Germinal center (tissue), 1 donor: ENCODE data around the gene LYPD4.
"Not testable (repeated sequence)": the region's sequence is repeated elsewhere in the genome, so short reads cannot be mapped to it uniquely, and the experiment has no call there.

ENCODE experiments used
- DNase-seq: peaks from one replicate; pipeline ENCODE4 v3.0.0; 2012; ENCODE audit warnings: mixed read lengths, low spot score

LYPD4 gene

GRCh38 chr19:41844601-41845000 is at the start of gene LYPD4:
LYPD4 (minus strand) TSS chr19:41844683; CDS start chr19:41839285, 5,398 bp downstream.
- no peak for DNase-seq

GRCh38 chr19:41893899-41894298 is 49.4 kb upstream of the LYPD4 start:
- no peak for DNase-seq

GRCh38 chr19:41892173-41892902 is 47.9 kb upstream of the LYPD4 start:
- no peak for DNase-seq

GRCh38 chr19:41890936-41891335 is 46.5 kb upstream of the LYPD4 start:
- DNase-seq, result no peak

GRCh38 chr19:41889896-41890295 is 45.4 kb upstream of the LYPD4 start:
- DNase-seq, result no peak

- DNase-seq, result no peak
Observed at GRCh38 chr19:41888926-41889325, 44.4 kb upstream of the LYPD4 start.

GRCh38 chr19:41887711-41888382 is 43.4 kb upstream of the LYPD4 start:
- peak; percentile 57 for DNase-seq

- peak; percentile 56 for DNase-seq
Observed at GRCh38 chr19:41886761-41887710, 42.6 kb upstream of the LYPD4 start.

GRCh38 chr19:41883821-41884733 is 39.6 kb upstream of the LYPD4 start:
- DNase-seq, result peak; percentile 93

GRCh38 chr19:41883463-41883820 is 39.0 kb upstream of the LYPD4 start:
- DNase-seq, result no peak

- peak; percentile 78 for DNase-seq
Observed at GRCh38 chr19:41882568-41883462, 38.3 kb upstream of the LYPD4 start, which contains the start of gene ARHGEF1. ARHGEF1 (plus strand) TSS chr19:41883184; CDS start chr19:41888083, 4,899 bp downstream.

GRCh38 chr19:41880329-41880708 is 35.8 kb upstream of the LYPD4 start:
- no peak for DNase-seq

GRCh38 chr19:41879670-41880328 is 35.3 kb upstream of the LYPD4 start:
- no peak for DNase-seq

GRCh38 chr19:41879080-41879479 is 34.6 kb upstream of the LYPD4 start:
- DNase-seq, result no peak

GRCh38 chr19:41877916-41878905 is 33.7 kb upstream of the LYPD4 start:
- DNase-seq, result no peak

- DNase-seq, result peak; percentile 82
Observed at GRCh38 chr19:41876847-41877832, 32.7 kb upstream of the LYPD4 start, which contains the start of gene CD79A. CD79A (plus strand) TSS chr19:41877279; CDS start chr19:41877305, 26 bp downstream.

- not testable (repeated sequence) for DNase-seq
Observed at GRCh38 chr19:41875973-41876372, 31.5 kb upstream of the LYPD4 start.
